Stimulated activated CD8-positive, alpha-beta memory T cell treated with anti-CD3 and anti-CD28 coated beads, Interleukin-12 subunit alpha, Interleukin-12 subunit beta, amount 100 ng/mL, for 1 hour (primary cell): Measurements from ENCODE around the gene PSEN1.
"Not testable (repeated sequence)": the region's sequence is repeated elsewhere in the genome, so short reads cannot be mapped to it uniquely, and the experiment has no call there.

Experiments used
- DNase-seq: peaks from one replicate; pipeline ENCODE4 v3.0.0-alpha.2; 2020; ENCODE audit warnings: low read depth

PSEN1 gene

GRCh38 chr14:73166399-73166798 is 30.1 kb downstream of the PSEN1 start:
- no peak for DNase-seq

- no peak for DNase-seq
Measured at GRCh38 chr14:73167727-73168126, 31.4 kb downstream of the PSEN1 start.

GRCh38 chr14:73168274-73168673 is 32.0 kb downstream of the PSEN1 start:
- no peak for DNase-seq

- no peak for DNase-seq
Measured at GRCh38 chr14:73168691-73169090, 32.4 kb downstream of the PSEN1 start.

DNA sequence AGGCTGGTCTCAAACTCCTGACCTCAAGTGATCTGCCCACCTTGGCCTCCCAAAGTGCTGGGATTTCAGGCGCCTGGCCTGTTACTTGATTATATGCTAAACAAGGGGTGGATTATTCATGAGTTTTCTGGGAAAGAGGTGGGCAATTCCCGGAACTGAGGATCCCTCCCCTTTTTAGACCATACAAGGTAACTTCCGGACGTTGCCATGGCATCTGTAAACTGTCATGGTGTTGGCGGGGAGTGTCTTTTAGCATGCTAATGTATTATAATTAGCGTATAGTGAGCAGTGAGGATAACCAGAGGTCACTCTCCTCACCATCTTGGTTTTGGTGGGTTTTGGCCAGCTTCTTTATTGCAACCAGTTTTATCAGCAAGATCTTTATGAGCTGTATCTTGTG is 33.5 kb downstream of the PSEN1 start:
- not testable (repeated sequence) for DNase-seq

DNA sequence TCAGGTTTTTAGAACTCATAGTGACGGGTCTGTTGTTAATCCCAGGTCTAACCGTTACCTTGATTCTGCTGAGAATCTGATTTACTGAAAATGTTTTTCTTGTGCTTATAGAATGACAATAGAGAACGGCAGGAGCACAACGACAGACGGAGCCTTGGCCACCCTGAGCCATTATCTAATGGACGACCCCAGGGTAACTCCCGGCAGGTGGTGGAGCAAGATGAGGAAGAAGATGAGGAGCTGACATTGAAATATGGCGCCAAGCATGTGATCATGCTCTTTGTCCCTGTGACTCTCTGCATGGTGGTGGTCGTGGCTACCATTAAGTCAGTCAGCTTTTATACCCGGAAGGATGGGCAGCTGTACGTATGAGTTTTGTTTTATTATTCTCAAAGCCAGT is 34.4 kb downstream of the PSEN1 start:
- DNase-seq = no peak

- no peak for DNase-seq
Measured at GRCh38 chr14:73172500-73172899, 36.2 kb downstream of the PSEN1 start.

DNA sequence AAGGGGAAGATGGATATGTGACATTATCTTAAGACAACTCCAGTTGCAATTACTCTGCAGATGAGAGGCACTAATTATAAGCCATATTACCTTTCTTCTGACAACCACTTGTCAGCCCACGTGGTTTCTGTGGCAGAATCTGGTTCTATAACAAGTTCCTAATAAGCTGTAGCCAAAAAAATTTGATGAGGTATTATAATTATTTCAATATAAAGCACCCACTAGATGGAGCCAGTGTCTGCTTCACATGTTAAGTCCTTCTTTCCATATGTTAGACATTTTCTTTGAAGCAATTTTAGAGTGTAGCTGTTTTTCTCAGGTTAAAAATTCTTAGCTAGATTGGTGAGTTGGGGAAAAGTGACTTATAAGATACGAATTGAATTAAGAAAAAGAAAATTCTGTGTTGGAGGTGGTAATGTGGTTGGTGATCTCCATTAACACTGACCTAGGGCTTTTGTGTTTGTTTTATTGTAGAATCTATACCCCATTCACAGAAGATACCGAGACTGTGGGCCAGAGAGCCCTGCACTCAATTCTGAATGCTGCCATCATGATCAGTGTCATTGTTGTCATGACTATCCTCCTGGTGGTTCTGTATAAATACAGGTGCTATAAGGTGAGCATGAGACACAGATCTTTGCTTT is 36.9 kb downstream of the PSEN1 start:
- DNase-seq = no peak

- DNase-seq = no peak
Measured at GRCh38 chr14:73176685-73177084, 40.4 kb downstream of the PSEN1 start.

DNA sequence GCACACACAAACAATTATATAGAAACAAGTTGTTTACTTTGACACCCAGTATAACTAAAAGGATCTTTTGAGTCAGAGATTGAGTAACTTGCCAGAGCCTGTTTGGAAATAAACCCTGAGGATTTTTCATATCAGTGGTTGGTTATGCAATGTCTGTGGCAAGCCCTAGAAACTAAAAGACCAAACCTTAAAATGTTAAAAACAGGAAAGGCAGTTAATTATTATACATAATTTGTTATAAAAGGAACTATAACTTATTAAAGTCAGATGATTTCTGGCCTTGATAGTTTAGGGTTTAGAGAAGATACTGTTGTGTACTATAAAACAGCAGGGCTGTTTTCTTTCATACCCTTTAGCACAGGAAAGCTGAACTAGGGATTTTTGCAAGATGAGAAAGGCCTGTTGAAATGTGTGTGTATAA is 44.1 kb downstream of the PSEN1 start:
- DNase-seq = no peak

- DNase-seq = not testable (repeated sequence)
Measured at GRCh38 chr14:73180969-73181368, 44.7 kb downstream of the PSEN1 start.

GRCh38 chr14:73188501-73188911 is 52.2 kb downstream of the PSEN1 start:
- no peak for DNase-seq

DNA sequence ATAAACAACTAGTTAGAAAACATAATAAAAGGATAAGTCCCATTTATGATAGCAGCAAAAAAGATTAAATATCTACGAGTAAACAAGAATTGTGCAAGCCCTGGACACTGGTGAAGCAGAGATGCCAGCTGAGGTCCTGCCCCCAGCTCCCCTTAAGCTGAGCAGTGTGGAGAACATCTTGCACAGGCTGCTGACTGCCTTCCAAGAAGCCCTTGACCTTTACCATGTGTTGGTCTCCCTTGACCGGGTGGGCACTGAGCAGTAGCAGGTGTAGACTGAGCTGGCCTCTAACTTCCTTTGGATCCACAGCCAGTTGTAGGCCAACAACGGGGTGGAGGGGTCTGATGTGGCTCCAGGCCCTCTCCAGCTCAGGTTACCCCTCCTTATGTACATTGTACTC is 53.3 kb downstream of the PSEN1 start:
- DNase-seq = no peak

DNA sequence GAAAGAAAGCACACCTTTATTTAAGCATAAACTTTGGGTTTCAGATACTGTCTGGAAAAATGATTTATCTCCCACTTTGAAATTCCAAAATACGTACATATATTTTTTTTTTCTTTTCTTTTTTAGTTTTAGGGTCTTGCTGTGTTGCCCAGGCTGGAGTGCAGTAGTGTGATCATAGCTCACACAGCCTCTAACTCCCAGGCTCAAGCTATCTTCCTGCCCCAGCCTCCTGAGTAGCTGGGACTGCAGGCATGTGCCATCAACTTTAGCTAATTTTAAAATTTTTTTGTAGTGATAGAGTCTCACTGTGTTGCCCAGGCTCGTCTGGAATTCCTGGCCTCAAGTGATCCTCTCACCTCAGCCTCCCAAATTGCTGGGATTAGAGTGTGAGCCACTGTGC is 55.1 kb downstream of the PSEN1 start:
- DNase-seq = no peak

DNA sequence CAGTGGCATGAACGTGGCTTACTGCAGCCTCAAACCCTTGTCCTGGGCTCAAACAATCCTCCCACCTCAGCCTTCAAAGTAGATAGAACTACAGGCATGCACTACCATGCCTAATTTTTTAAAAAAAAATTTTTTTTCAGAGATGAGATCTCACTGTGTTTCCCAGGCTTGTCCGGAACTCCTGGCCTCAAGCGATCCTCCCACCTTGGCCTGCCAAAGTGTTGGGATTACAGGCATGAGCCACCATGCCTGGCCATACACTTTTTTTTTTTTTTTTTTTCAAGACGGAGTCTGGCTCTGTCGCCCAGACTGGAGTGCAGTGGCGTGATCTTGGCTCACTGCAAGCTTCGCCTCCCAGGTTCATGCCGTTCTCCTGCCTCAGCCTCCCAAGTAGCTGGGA is 58.0 kb downstream of the PSEN1 start:
- not testable (repeated sequence) for DNase-seq

GRCh38 chr14:73198253-73198652 is 61.9 kb downstream of the PSEN1 start:
- no peak for DNase-seq

DNA sequence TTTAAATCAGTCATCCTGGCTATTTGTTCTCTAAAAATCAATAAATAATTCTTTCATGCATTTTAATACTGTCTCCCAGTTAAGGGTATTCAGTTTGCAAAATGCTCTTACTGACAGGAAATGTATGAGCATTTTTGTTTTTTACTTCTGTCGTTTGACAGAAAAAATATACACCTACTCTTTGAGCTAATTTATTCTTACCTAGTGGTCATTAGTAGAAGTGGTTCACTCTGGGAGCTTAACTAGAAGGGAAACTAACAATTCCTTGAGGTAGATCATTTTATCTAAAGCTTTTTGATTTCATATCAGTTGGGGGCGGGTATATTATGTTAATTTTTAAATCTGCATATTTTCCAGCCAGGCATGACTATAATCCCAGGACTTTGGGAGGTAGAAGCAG is 67.2 kb downstream of the PSEN1 start:
- no peak for DNase-seq

DNA sequence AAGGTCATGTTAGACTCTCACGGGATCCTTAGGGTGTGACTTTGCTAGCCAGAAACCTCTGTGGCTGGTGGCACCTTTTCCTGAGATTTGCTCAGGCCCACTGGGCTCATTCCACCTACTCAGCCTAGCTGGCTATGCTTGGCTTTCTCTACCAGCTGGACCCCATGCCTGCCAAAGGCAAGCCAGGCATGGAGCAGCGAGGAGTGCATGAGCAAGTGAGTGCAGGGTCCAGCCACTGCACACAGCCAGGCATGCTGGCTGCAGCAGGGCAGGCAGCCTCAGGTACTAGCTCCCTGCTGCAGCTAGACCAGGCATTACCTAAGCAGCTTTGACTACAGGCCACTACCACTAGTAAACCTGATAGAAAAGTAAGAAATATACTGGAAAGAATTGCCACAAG is 71.3 kb downstream of the PSEN1 start:
- DNase-seq = no peak

- no peak for DNase-seq
Measured at GRCh38 chr14:73208390-73208789, 72.1 kb downstream of the PSEN1 start.

GRCh38 chr14:73208846-73209245 is 72.5 kb downstream of the PSEN1 start:
- DNase-seq = no peak

DNA sequence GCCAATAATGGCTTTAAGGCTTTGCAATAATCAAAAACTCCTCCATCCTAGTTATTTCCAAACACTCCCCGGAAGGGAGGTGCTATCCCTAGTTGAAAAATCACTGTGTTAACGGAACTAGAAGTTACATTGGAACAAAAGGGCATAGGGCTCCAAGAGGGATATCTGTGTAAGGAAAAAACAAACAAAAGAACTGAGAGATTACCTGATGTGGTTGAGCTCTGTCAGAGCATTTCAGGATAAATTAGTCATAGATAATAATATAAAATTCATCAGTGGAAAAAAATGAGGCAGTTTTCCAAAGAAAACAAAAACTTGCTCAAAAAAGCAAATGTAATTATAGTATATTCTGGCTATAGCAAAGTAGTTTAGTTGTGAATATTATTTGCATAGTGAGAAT is 73.6 kb downstream of the PSEN1 start:
- no peak for DNase-seq

GRCh38 chr14:73211251-73212040 is 75.1 kb downstream of the PSEN1 start:
- DNase-seq = no peak

DNA sequence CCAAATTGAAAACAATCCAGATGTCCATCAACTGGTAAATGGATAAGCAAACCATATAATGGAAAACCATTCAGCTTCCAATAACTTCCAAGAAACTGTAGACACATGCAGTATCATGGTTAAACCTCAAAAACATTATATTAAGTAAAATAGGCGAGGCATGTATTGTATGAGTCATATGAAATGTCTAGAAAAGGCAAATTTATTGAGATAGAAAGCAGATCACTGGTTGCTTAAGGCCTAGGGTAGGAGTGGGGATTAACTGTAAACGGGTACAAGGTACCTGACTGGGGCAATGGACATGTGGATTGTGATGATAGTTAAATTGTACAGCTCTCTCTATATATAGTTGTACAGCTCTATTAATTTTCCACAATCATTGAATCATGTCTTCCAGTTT is 79.7 kb downstream of the PSEN1 start:
- no peak for DNase-seq

- DNase-seq = no peak
Measured at GRCh38 chr14:73217411-73217810, 81.1 kb downstream of the PSEN1 start.
